ENCODE measurements around the gene LMF1.

GRCh38 chr16:970386-970765, 408 bp downstream of the LMF1 start:
- TF ChIP-seq CTCF (IDR thresholded peaks at IDR 0.05), result no peak
- TF ChIP-seq POLR2A (IDR thresholded peaks at IDR 0.05), result no peak
- TF ChIP-seq POLR2AphosphoS5 (IDR thresholded peaks at IDR 0.05), result no peak

Data from prostate gland (tissue), 2 donors.